Tibial artery (tissue), 4 donors: Measurements from ENCODE around the gene SLC6A17.

ENCODE experiments used
- DNase-seq, 2 donors: peaks; one replicate each; pipeline ENCODE4 v3.0.0-alpha.2; 2019
- H3K27ac ChIP-seq, 2 donors: fragments of 200-600 bp; sonication (generic) in 1 of 2; 1 replicate in 1 of 2; 2 replicates in 1 of 2; pipeline ENCODE4 v1.5.1; 2018 to 2019; ENCODE audit warnings: mild to moderate bottlenecking in 1 of 2
- H3K27me3 ChIP-seq, 2 donors: fragments of 200-600 bp; sonication (generic) in 1 of 2; one replicate each; pipeline versions ENCODE4 v1.5.1 to v1.6.0; 2016 to 2019
- H3K36me3 ChIP-seq, 3 donors: fragments of 200-600 bp; sonication (generic) in 2 of 3; one replicate each; pipeline ENCODE4 v1.5.1; 2016 to 2019; ENCODE audit warnings: mild to moderate bottlenecking in 2 of 3
- H3K4me1 ChIP-seq, 4 donors: fragments of 200-600 bp; sonication (generic) in 2 of 4; 1 replicate in 3 of 4; 2 replicates in 1 of 4; pipeline ENCODE4 v1.5.1; 2016 to 2019
- H3K4me3 ChIP-seq, 2 donors: fragments of 200-600 bp; sonication (generic) in 1 of 2; 1 replicate in 1 of 2; 2 replicates in 1 of 2; pipeline ENCODE4 v1.5.1; 2018 to 2019; ENCODE audit warnings: mild to moderate bottlenecking in 2 of 2
- H3K9me3 ChIP-seq, 3 donors: fragments of 200-600 bp; sonication (generic) in 1 of 3; one replicate each; pipeline ENCODE4 v1.5.1; 2016 to 2019
- intact Hi-C: fragments of 100-400 bp; cut with DNase I; formaldehyde crosslinking; loops from one replicate; pipeline ENCODE4 v1.15.0; 2023; ENCODE audit warnings: low total_unique reads
- TF ChIP-seq, protein P1 (sequence below), 2 experiments: fragments of 200-600 bp in 1 of 2; fragments of 450-650 bp in 1 of 2; IDR thresholded peaks; one replicate each; pipeline ENCODE4 v1.5.1; 2017 to 2019; ENCODE audit warnings: antibody characterized with exemption in 2 of 2, mild to moderate bottlenecking in 1 of 2, moderate library complexity in 1 of 2

The SLC6A17 gene

DNA sequence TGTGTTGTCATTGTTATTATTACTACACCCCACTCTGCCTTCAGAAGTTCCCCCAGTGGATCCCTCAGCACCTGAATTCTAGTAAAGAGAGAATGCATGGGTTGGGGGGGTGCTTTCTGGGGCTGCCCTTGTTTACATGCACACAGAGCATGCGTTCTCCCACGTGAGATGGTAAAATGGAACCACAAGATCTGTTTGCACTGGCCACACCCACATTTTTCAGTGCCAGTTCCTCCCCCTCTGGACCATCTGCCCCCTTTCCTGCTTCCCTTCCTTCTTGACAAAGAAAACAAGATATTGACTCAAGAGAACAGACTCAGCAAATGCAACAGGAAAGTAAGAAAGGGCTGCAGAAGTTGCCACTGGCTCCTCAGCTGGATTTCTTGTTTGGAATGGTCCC is 8.9 kb downstream of the SLC6A17 start:
- Histone ChIP-seq H3K36me3 (no peaks in the 10 kb centered on the region), H3K27ac (no peak overlapping the region), H3K27me3 (peaks cover 0 to 6% of the 10 kb centered on the region in 2 donors), H3K4me3 (no peak overlapping the region), H3K4me1 (no peaks in the 10 kb centered on the region), H3K9me3 (peaks cover 0 to 3% (median 0%) of the 10 kb centered on the region in 3 donors)
- TF ChIP-seq, protein P1, sequence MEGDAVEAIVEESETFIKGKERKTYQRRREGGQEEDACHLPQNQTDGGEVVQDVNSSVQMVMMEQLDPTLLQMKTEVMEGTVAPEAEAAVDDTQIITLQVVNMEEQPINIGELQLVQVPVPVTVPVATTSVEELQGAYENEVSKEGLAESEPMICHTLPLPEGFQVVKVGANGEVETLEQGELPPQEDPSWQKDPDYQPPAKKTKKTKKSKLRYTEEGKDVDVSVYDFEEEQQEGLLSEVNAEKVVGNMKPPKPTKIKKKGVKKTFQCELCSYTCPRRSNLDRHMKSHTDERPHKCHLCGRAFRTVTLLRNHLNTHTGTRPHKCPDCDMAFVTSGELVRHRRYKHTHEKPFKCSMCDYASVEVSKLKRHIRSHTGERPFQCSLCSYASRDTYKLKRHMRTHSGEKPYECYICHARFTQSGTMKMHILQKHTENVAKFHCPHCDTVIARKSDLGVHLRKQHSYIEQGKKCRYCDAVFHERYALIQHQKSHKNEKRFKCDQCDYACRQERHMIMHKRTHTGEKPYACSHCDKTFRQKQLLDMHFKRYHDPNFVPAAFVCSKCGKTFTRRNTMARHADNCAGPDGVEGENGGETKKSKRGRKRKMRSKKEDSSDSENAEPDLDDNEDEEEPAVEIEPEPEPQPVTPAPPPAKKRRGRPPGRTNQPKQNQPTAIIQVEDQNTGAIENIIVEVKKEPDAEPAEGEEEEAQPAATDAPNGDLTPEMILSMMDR (IDR thresholded peaks at IDR 0.05): no peak
- intact Hi-C loops: no loop called here
- peak in 1 of 2 donors; percentile 24 for DNase-seq

DNA sequence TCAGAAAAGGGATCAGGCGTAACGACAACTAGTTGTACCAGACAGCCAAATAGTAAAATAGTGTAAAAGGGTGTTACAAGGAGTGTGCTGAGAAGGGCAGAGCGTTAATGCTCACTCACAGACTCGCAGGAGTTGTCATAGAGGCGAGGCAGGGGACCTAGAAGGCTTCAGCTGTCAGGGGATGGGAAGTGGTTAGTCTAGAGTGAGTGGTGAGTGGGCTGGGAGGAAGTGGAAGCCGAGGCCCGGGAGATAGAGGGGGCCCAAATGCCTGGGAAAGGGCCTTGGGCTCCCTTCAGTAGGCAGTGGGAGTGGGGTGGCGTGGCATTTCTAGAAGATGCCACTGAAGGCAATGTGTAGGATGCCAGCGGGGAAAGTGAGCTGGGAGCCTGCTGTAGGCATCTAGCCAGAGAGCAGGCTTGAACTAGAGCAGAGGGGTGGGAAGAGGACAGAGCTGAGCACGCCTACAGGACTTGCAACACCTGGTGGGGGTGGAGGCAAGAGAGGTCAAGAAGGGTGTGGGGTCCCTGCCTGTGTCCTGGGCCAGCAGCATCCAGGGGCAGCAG is 10.3 kb downstream of the SLC6A17 start:
- H3K36me3 ChIP-seq: no peaks in the 10 kb centered on the region
- no peak overlapping the region for H3K27ac ChIP-seq
- TF ChIP-seq, protein P1 (IDR thresholded peaks at IDR 0.05): no peak
- no peak overlapping the region for H3K4me3 ChIP-seq
- intact Hi-C loops: no loop called here
- peak in 1 of 2 donors; percentile 16 for DNase-seq
- H3K9me3 ChIP-seq: peaks cover 0 to 3% (median 0%) of the 10 kb centered on the region in 3 donors
- H3K4me1 ChIP-seq: no peaks in the 10 kb centered on the region
- H3K27me3 ChIP-seq: no peaks in the 10 kb centered on the region

DNA sequence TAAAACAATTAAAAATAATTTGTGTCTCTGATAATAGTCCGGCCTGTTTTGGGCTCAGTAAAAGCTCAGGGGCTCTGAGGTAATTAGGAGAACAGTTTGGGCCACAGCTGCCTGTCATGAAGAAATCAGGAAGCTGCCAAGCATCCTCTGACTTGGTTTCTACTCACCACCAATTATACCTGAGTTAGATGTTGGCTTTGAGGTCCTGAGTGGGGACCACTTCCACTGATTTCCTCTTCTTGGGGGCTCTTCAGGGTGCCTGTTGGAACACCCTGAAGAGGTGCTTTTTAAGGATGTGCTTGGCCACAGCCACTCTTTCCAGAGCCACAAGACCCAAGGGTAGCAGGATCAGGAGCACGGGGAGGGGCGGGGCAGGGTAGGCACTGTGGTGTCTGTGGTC is 10.9 kb downstream of the SLC6A17 start:
- DNase-seq: no peak
- H3K9me3 ChIP-seq: peaks cover 0 to 3% (median 0%) of the 10 kb centered on the region in 3 donors
- intact Hi-C loops: no loop called here
- no peak overlapping the region for H3K4me3 ChIP-seq
- no peak overlapping the region for H3K27ac ChIP-seq
- no peaks in the 10 kb centered on the region for H3K27me3 ChIP-seq
- TF ChIP-seq, protein P1 (IDR thresholded peaks at IDR 0.05): no peak
- H3K4me1 ChIP-seq: no peaks in the 10 kb centered on the region
- no peaks in the 10 kb centered on the region for H3K36me3 ChIP-seq

DNA sequence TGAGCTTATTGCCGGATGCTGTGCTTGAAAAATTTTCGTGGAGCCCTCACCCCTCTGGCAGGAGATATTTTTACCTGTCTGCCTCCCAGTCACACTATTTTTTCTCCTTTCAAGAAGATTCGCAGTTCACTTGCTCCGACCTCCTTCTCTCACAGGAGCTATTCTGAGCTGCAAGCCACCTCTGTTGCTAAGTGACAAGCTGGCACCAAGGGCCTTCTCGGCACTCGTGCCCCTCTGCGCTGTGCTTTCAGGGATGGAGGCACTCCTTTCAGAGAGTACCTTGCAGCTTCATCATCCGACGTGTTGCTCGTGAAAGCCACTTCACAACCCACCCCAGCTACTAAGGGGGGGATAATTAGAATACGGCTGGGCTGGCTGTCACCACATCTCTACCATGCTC is 11.6 kb downstream of the SLC6A17 start:
- TF ChIP-seq, protein P1 (IDR thresholded peaks at IDR 0.05): no peak
- Histone ChIP-seq H3K27ac (no peak overlapping the region), H3K4me3 (no peak overlapping the region), H3K4me1 (no peaks in the 10 kb centered on the region), H3K9me3 (peaks cover 0 to 3% (median 0%) of the 10 kb centered on the region in 3 donors), H3K36me3 (no peaks in the 10 kb centered on the region), H3K27me3 (no peaks in the 10 kb centered on the region)
- intact Hi-C loops: no loop called here
- DNase-seq: peak in 1 of 2 donors; percentile 29

DNA sequence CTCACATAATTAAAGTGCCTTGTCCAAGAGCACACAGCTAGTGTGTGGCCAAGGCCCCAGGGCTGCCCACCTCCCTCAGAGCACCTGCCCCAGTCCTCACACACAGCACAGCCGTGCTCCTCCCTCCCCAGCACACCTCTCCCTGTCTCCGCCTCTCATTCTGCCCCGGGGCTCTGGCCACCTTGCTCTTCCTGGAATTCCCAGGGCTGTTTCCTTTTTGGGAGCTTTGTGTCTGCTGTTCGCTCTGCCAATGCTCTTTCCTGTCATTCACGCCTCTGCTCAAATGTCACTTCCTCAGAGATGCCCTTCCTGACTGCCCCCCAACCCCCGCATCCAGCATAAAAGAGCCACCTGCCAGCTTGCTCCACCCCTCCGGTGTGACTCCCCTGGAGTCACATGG is 13.3 kb downstream of the SLC6A17 start:
- H3K9me3 ChIP-seq: peaks cover 0 to 3% (median 0%) of the 10 kb centered on the region in 3 donors
- H3K27me3 ChIP-seq: no peaks in the 10 kb centered on the region
- intact Hi-C loops: no loop called here
- H3K4me3 ChIP-seq: no peak overlapping the region
- peak in 1 of 2 donors; percentile 24 for DNase-seq
- H3K27ac ChIP-seq: no peak overlapping the region
- TF ChIP-seq, protein P1 (IDR thresholded peaks at IDR 0.05): no peak
- no peaks in the 10 kb centered on the region for H3K36me3 ChIP-seq
- no peaks in the 10 kb centered on the region for H3K4me1 ChIP-seq
